Measurements from ENCODE around the gene RNF115. TPM values are rescaled to one million over a fixed set of nuclear protein-coding genes. Genes with fewer than 3 reads are reported as not detected.

RNF115 gene
- polyA plus RNA-seq, 1 of the 3 experiments (the other 2 are of a cell fraction): 4.8 TPM

DNA sequence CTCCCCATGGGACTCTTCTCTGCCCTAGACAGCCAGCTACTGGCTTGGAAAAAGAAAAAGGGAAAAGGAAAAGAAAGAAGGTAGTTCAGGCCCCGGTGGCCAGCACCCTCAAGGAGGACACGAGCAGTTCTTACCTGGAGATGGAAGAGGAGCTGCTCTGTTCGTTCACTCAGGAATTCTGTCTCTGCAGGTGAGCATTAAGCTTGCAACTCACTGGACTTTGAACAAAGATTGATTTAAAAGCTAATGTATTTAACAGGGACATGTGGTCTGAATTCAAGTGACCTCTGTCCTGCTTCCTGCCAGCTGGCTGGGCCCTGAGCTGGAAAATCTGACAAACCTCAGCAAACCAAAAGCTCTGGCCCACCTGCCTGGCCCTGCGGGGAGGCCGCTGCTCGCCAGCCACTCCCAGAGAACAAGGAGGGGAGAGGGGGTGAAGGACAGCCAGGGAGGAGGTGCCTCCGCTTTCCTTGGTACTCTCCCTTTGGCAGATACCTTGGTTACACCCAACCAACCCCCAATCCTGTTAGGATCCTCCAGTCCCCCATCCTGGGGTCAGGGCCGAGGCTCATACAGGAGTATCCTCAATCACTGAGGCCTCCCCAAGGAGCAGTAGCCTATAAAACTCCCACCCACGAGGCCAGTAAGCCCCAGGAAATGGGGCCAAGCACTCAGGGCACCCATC is 116.6 kb downstream of the RNF115 start, which contains the start of gene PDZK1:
PDZK1 (minus strand) TSS at position 186 of the 685 bp plus-strand sequence. CDS start 19,347 bp downstream, outside the sequence.
- peak; percentile 21 for DNase-seq

More for the DNA sequence above, 116.6 kb downstream of the RNF115 start, which contains the start of gene PDZK1:
- H3F3A ChIP-seq (replicated peaks; ENCODE audit: insufficient read depth): no peaks in the 10 kb centered on the region
- H3K9ac ChIP-seq: no peak within 1 kb of the TSS
- H3K9me3 ChIP-seq: no peaks in the 10 kb centered on the region
- no peaks in the 10 kb centered on the region for H3K27me3 ChIP-seq (ENCODE audit: insufficient read depth)
- POLR2A ChIA-PET: no interaction called here
- CTCF ChIA-PET: interaction anchor here (7.9 kb wide), 1 partner anchor 14 kb away, joined by 70 read pairs; the partner anchor contains the start of gene CD160
- WGBS (ENCODE audit: low lambda C conversion rate): 88% methylated on average over 7 of the region's 9 CpGs
- peak within 1 kb of the TSS in 1 of 2 experiments; percentile 19; a peak in 2 of 4 replicates for H3K27ac ChIP-seq (ENCODE audit: low read depth in 2 of 2, low read length in 1 of 2)
- H4K20me1 ChIP-seq (ENCODE audit: insufficient read depth): no peaks in the 10 kb centered on the region
- H2AFZ ChIP-seq (ENCODE audit: low read depth): no peak within 1 kb of the TSS
- H3K4me2 ChIP-seq: no peak within 1 kb of the TSS
- peaks cover 0 to 16% of the 10 kb centered on the region in 2 experiments; a peak in 1 of 4 replicates for H3K4me1 ChIP-seq (ENCODE audit: control insufficient read depth in 1 of 2, insufficient read depth in 2 of 2, low read depth in 1 of 2, low read length in 1 of 2)
- no peak within 1 kb of the TSS for H3K4me3 ChIP-seq (ENCODE audit: low read depth in 2 of 2, low read length in 1 of 2)
- no peaks in the 10 kb centered on the region for H3K79me2 ChIP-seq (ENCODE audit: insufficient read depth)
- H3K36me3 ChIP-seq (replicated peaks in 1 of 2; ENCODE audit: control insufficient read depth in 1 of 2, insufficient read depth in 2 of 2, low read length in 1 of 2): no peaks in the 10 kb centered on the region
- TF ChIP-seq RFX5 (IDR thresholded peaks at IDR 0.05; ENCODE audit: low read length) (no peak), MEF2A (IDR thresholded peaks at IDR 0.05; ENCODE audit: borderline replicate concordance, low read depth) (no peak), USF1 (IDR thresholded peaks at IDR 0.05; ENCODE audit: borderline replicate concordance, low read depth) (no peak), RCOR1 (IDR thresholded peaks at IDR 0.05; ENCODE audit: low read length) (no peak), GABPA (IDR thresholded peaks at IDR 0.05; ENCODE audit: low read depth) (no peak), NFIC (IDR thresholded peaks at IDR 0.05; ENCODE audit: borderline replicate concordance) (no peak), FOXM1 (IDR thresholded peaks at IDR 0.05; ENCODE audit: low read depth) (no peak), GATA2 (CRISPR knock-in tag; IDR thresholded peaks at IDR 0.05) (no peak), EZH2phosphoT487 (IDR thresholded peaks at IDR 0.05; ENCODE audit: borderline replicate concordance, low read depth) (no peak), MXI1 (IDR thresholded peaks at IDR 0.05; ENCODE audit: low read depth, low read length) (no peak), ELF1 (IDR thresholded peaks at IDR 0.05) (no peak), EP300 (IDR thresholded peaks at IDR 0.05; ENCODE audit: borderline replicate concordance in 1 of 2, low read depth in 1 of 2, low read length in 1 of 2) (no peak), RAD21 (IDR thresholded peaks at IDR 0.05; ENCODE audit: low read length) (no peak), ZBTB33 (IDR thresholded peaks at IDR 0.05; ENCODE audit: borderline replicate concordance, low read depth) (no peak), USF2 (IDR thresholded peaks at IDR 0.05; ENCODE audit: borderline replicate concordance, low read depth, low read length) (no peak)
- TF ChIP-seq, protein P1, sequence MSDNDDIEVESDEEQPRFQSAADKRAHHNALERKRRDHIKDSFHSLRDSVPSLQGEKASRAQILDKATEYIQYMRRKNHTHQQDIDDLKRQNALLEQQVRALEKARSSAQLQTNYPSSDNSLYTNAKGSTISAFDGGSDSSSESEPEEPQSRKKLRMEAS (IDR thresholded peaks at IDR 0.05; ENCODE audit: low read depth): no peak
- TF ChIP-seq, protein P2, sequence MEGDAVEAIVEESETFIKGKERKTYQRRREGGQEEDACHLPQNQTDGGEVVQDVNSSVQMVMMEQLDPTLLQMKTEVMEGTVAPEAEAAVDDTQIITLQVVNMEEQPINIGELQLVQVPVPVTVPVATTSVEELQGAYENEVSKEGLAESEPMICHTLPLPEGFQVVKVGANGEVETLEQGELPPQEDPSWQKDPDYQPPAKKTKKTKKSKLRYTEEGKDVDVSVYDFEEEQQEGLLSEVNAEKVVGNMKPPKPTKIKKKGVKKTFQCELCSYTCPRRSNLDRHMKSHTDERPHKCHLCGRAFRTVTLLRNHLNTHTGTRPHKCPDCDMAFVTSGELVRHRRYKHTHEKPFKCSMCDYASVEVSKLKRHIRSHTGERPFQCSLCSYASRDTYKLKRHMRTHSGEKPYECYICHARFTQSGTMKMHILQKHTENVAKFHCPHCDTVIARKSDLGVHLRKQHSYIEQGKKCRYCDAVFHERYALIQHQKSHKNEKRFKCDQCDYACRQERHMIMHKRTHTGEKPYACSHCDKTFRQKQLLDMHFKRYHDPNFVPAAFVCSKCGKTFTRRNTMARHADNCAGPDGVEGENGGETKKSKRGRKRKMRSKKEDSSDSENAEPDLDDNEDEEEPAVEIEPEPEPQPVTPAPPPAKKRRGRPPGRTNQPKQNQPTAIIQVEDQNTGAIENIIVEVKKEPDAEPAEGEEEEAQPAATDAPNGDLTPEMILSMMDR (IDR thresholded peaks at IDR 0.05): no peak
- no peaks in the 10 kb centered on the region for H3K9me2 ChIP-seq
